HG03095 (cell line): ENCODE measurements around the gene NAALADL2.
"Not testable (repeated sequence)": the region's sequence is repeated elsewhere in the genome, so short reads cannot be mapped to it uniquely, and the experiment has no call there.

Experiments used
- ATAC-seq: cut with Tn5 transposase; IDR thresholded peaks from one replicate; pipeline ENCODE4 v1.9.1; 2021; ENCODE audit warnings: moderate library complexity; ENCODE audit not compliant: unreplicated experiment

NAALADL2 gene

DNA sequence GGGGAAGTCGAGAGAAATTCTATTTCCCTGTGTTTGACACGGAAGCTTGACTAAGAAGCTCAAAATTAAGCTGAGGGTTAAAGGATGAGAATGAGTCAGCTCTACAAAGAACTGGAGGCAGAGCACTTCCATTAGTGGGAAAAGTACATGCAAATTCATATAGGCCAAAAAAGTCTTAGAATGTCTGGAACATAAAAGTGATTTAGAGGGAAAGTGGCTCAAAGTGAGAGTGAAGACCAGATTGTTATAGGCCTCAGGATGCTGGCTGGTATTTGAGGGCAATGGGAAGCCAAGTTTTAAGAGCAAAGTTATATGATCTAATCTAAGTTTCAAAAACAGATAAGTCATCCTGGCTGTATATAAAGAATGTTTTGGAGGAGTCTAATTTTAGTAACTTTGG, 857.3 kb downstream of the NAALADL2 start:
- no peak for ATAC-seq

DNA sequence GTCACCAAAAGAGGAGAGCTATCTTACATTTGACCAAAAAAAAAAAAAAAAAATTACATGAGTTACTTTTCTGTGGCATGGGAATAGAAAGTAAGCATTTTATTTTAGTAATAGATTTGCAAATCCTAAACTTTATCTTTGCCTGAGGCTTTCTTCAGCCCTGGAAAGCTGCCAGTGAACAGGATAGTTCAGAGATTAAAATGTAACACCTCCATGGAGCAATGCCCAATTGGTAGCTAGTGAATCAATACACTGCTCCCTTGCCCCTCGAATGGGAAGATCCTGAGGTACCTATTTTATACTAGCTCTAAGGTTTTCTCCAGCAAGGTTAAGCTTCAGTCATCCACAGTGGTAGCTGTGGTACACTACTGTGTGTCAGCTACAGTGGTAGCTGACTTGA, 867.1 kb downstream of the NAALADL2 start:
- ATAC-seq = no peak

DNA sequence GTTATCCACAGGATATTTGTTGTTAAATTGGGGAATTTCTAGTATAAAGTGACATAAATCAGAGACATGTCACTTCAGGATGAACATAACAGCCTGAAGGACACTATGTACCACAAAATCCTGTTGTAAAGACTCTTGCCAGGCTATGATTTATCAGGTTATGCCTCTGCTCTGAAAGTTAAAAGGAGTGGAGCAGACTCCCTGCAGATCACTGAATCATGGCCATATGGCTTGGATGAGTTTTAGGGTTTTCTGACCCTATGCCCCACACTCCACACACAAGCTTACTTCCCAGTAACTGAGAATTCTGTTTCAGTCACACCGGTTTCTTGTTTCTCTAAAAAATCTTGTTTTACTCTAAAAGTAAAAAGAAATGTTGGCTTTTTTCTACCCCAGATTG, 869.4 kb downstream of the NAALADL2 start:
- no peak for ATAC-seq

DNA sequence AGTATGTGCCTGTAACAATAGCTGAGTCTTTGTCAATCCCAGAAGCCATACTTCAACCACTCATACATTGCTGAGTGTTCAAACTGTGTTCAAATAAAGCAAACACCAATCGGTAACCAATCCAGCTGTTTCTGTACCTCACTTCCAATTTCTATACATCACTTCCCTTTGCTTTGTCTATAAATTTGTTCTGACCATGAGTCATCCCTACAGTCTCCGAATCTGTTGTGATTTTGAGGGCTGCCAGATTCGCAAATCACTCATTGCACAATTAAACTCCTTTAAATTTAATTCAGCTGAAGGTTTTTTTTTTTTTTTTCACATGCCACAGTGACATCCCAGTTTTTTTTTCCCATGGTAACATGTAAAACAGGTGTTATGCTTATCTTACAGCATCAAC, 870.3 kb downstream of the NAALADL2 start:
- ATAC-seq = no peak

DNA sequence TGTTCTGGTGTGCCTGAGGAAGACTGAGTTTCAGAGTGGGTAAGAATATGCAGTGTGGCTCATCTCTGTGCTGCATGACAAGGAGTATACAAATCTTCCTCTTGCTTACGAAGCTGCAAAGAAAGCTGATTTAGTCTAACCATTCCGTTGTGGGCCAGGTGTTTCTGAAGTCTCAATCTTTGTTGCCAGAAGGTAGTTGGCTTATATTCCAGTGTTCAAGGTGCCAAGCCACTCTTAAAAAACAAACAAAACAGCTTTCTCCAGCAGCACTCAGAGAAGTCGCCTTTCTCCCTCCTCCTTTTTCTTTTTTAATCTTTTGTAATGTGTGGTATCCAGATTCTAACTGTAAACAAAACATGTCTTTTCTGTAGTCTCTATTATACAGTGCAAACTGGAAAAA, 872.4 kb downstream of the NAALADL2 start:
- no peak for ATAC-seq

DNA sequence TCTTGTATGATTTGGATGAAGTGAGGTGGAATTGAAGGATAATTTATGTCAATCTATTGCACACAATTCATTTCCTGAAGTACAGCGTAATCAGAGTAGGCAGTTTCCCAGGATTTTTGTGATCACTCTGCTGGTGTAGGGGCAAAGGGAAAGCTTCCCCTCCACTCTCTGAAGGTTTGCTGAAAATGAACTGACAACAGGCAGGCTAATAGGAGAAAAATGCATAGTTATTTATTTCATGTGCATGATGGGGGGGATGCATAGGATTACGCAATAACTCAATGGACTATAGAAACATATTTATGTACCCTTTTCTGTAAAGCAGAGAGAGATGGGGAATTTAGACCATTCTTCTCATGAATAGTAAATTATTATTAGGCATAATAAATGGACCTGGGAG, 872.9 kb downstream of the NAALADL2 start:
- ATAC-seq = no peak

DNA sequence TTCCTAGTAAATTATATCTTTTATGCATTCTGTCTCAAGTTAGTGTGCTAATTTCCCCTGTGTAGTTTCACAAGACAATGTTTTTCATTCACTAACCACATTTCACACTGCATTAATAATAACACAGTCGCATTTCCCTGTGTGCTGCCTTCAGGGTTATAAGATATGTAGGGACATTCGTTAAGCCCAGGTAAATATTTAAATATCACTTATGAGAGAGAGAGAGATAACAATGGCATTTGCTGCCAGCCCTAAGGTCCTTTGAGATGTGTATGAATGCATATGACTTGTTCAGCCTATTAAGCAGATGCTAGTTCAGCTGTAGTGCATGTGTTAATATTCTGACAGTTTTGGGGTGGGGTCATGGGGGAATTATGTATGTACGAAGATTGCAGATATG, 876.7 kb downstream of the NAALADL2 start:
- ATAC-seq = no peak

DNA sequence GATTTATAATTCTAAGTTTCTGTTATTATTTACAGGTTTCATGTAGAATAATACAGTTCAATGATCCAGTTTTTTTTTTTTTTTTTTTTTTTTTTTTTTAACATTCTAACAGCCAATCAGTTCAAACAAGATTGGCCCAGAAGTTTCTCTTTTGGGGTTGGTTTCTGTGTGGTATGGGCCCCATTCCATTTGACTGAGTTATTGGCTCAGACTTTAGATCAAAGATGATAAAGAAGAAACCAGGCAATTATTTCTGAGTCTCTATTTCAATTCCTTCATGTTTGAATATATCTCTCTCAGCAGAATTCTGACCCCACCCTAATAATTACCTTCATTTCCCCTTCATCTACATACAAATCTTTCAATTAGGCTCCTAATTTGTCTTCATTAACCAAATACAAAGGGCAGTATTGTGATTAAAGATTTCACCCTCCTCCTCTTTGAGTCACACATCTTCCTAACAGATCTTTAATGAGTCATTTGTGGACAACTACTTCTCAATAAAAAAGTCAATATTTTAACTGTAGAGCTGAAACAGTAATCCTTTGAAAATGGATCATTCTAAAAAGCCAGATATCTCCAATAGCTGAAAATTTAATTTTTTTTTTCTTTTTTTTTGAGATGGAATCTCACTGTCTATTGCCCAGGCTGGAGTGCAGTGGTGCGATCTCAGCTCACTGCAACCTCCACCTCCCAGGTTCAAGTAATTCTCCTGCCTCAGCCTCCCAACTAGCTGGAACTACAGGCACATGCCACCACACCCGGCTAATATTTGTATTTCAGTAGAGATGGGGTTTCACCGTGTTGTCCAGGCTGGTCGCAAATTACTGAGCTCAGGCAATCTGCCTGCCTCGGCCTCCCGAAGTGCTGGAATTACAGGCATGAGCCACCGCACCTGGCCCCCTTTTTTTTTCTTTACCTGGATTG, 878.8 kb downstream of the NAALADL2 start:
- no peak for ATAC-seq

DNA sequence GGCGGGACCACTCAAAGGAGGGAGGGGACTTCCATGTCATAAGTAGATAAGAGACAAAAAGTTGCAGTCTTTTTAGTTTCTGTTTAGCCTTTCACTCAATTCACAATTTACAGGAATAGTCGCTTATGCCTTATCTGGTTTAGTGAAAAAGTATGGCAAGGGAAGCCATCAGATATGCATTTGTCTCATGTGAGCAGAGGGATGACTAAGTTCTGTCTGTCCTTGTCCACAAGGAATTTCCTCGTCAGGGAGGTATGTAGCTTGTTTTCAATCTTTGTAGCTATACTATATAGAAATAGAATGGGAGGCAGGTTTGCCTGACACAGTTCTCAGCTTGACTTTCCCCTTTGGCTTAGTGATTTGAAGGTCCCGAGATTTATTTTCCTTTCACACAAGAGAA, 882.8 kb downstream of the NAALADL2 start:
- ATAC-seq = no peak

DNA sequence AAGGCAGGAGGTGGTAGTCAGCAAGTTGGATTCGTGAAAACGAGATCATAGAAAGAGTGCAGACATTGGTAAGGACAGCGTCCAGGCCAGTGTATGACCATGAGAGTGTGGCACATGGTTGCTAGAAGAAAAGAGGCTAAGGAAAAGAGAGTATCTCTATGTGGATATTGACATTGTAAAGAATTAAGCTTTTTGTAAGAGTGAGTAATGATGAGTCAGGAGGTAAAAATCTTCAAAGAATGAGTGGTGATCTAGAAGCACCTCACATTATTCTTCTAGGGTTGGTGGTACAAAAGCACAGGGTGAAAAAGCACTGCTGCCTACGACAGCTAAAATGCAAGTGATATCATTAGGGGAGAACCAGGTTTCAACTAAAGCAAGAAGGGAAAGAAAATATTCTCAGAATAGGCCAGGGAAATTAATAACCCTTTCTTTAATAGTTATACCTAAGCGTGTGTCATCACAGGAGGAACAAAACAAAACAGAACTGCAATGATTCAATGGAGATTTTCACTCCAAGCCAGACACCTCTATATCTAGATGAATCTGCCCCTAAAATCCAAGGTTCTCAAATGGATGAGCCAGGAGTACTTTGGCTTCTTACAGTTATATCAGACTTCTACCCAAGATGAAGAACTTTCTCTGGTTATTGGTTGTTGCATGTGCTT, 884.7 kb downstream of the NAALADL2 start:
- no peak for ATAC-seq

DNA sequence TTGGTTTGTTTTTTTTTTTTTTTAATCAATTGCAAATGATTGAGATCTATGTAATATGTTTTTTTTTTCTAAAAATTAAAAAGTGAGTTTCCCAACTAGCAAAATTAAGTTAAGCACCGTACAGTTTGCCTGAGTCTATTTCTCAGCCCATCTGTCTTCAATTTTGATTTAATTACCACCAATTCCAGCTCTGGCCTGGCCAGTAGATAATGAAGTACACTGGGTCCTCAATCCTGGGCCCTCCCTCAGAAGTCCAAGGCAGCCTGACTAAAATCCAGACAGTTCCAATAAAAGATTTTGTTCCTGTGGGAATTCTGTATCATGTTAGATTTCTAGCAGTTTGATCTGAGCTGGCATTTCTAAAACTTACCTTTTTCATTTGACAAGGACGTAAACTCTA, 887.2 kb downstream of the NAALADL2 start:
- no peak for ATAC-seq

DNA sequence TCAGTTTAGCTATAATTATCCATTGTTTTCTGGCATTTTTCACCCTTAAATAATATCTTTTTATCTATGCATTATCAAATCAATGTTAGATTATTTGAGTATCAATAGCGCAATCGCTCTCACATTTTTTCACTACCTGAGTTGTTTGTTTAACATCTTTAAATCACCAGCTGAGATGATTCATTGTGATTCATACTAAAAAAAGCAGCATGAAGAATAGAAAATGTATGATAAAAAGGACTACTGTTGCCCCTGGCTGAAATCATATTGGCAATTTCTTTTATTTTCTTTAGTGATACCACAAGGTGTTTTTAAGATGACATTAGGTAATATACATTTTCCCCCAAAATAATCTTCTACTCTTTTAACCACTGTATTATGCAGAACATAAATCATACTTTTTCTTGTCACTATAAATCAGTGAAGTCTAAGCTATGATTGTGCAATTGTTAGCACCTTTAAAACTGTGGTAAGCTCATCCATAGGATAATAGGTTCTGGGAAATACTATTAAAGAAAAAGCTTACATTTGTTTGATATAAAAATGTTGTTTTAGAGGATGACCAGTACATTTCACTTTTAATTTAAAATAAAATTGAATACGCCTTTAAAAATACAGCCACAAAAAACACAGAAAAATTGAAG, 889.1 kb downstream of the NAALADL2 start:
- no peak for ATAC-seq

DNA sequence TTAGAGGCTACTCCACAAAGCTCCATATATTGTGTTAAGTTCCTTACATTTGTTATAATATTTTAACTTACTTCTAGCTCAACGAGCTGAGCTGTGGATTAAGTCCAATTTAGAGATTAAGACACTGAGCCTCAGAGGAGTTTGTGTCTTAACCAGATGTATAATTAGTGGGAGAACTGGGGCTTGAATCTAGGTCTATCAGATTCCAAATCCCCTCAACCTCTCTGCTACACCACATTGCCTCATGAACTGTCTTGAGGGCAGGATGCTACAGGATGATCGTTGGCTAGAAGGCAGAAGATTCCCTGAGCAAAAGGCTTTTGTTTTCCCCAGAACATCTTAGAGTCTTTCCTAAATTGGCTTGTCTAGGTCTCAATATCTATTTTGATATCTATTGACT, 890.8 kb downstream of the NAALADL2 start:
- no peak for ATAC-seq

DNA sequence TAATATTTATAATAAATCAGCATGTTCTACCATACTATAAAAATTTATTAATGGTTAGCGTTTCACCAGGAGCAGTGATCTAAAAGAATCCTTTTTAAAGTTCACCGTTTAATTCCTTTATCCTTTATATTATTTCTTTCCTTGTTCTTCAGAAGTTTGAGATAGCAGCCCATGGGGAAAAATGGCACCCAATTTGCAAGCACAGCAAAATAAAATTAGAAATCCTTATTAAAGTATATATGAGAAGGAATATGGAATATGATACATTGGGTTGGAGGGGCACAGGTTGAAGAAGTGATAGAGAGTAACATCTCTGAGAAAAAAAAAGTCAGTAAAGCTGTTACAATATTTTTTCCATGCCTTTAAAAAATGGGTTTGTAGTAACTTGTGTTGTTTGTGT, 892.0 kb downstream of the NAALADL2 start:
- no peak for ATAC-seq

DNA sequence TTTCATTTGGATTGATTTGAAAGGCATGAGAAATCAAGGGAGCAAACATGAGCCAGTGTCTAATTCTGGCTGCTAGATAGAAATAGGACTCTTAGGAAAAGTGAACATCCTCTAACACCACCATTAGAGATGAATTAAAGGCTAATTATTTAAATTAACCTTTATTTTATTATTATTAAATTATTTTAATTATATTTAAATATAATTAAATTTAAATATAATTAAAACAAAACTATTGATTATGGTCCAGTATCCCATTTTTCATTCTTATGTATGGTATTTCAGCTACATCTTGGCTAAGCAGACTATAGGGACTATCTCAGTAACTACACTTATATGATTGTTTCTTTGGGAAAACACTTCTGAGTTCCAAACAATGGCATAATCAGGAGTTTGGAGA, 904.8 kb downstream of the NAALADL2 start:
- no peak for ATAC-seq

DNA sequence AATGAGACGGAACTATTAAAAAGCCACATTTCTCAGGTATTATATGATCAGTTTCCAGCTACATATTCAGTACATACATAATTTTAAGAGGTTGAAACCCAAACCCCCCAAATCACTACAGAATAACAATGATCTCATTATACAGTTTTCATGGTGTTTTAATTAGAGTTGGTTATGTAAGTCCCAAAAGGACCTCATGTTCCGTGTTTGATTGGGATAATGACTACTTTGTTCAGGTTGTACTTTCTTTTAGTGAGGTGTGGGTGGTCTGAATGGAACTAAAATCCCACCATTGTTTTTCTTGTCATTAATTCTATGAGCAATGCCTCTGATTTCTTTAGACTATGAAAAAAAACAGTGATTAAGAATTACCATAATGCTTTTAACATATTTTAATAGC, 905.6 kb downstream of the NAALADL2 start:
- no peak for ATAC-seq

DNA sequence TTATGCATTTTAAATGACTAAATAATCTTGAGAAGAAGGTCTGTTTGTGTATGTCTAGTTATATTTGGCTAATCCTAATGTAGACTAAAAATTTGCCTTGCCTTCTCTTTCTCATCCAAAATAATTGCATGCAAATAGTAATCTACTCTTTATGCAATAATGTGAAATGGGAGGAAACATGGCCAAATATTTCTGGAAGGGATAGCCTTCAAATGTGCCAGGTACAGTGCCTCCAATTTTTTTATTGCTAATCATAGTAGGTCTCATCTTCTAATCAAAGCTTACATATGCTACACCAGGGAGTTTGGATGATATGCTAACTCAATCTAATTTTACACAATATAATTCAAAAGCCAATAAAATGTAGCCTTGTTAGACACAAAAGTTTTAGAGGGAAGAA, 911.3 kb downstream of the NAALADL2 start:
- no peak for ATAC-seq

DNA sequence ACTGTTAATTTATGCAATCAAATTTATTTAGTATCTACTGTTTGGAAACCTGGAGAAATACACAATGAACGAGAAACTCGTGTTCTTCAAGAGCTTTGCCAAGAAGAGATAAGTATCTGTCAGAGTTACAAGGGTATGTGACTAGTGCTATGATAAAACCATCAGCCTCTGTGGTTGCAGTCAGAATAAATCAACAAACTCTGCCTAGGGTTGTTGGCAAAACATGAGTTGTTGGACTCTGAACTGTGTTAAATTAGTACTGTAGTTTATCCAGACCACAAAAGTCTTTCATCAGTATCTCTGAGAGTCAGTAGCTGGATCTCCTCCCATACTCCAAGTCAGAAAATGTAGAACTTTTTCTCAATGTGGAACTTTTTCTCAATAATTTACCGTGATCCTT, 918.4 kb downstream of the NAALADL2 start:
- ATAC-seq = no peak

DNA sequence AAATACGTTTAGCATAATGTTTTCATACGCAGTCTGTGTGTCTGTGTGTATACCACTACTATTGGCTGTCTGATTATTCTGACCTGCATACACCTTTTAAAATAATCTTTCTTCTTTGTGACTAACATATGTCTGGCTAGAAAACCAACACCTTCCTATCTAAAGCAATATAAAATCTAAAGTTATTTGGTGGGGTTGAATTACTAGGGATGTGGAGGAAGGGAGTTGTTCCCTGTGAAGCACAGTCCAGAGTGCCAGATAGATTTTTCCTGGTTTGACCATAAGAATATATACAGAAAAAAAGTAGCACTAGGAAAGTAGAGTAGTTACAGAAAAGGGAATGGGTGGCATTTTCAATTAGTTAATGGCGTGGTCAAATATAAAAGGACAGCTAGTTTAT, 918.8 kb downstream of the NAALADL2 start:
- no peak for ATAC-seq

DNA sequence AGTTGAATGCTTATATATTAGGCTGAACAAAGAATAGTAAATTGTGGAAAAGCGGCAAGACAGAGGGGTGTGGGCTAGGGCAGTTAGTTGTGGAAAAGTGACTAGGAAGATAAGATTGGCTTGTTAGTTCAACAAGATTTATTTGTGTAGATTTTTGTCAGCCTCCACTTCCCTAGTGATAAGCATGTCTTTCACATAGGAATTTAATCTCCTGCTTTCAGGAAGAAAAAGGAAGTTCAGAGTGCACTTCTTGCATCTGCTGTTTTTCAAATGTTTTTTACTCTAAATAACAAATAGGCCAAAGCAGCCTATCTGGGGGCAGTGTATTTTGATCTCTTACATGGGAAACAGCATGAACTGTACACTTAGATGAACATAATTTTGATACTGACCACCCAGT, 919.9 kb downstream of the NAALADL2 start:
- ATAC-seq = no peak

DNA sequence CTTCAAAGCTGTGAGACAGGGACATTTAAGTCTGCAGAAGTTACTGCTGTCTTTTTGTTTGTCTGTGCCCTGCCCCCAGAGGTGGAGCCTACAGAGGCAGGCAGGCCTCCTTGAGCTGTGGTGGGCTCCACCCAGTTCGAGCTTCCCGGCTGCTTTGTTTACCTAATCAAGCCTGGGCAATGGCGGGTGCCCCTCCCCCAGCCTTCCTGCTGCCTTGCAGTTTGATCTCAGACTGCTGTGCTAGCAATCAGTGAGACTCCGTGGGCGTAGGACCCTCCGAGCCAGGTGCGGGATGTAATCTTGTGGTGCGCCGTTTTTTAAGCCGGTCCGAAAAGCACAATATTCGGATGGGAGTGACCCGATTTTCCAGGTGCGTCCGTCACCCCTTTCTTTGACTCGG, 928.0 kb downstream of the NAALADL2 start:
- ATAC-seq = not testable (repeated sequence)

DNA sequence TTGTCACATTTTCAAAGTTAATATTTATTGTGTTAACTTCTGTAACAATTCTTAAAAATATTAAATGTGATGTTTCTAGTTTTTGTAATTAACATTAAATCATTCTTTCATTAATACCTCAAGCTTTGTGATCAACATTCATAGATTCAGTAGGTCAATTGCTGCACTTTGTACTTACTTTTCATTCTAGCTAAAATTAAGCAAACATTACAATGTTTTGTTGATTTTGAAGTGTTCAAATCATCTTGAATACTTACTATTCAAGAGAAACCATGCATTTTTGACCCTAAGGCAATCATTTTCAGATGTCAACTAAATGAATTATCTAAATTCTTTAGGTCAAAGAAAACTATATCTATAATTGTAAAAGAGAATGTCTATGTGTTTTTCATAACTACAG, 933.1 kb downstream of the NAALADL2 start:
- no peak for ATAC-seq
